Measurements from ENCODE around the gene API5. TPM values are rescaled to one million over a fixed set of nuclear protein-coding genes. Genes with fewer than 3 reads are reported as not detected.

API5 gene
- total RNA-seq, 1 experiment from 2014 or later: 122 TPM

GRCh38 chr11:43356336-43356735 lies 44.5 kb downstream of the API5 start:
- BruUV-seq (replicated peaks): no TSS peak

GRCh38 chr11:43358279-43358800 lies 46.5 kb downstream of the API5 start:
- no peak for DNase-seq (ENCODE audit: low read depth, low spot score)
- peaks cover 45% of the 10 kb centered on the region for H3K79me2 ChIP-seq (ENCODE audit: insufficient read depth, low read length)
- CTCF ChIA-PET: interaction anchor here (0.9 to 1.5 kb wide), 5 partner anchors 45 to 215 kb away, joined by 3 to 6 read pairs (median 3); partner anchors contain the start of gene API5
- no peaks in the 10 kb centered on the region for H3K36me3 ChIP-seq (ENCODE audit: control insufficient read depth in 1 of 2, insufficient read depth in 2 of 2, low read length in 2 of 2)
- peak overlapping the region; percentile 90 for H3K9ac ChIP-seq (ENCODE audit: low read length)
- TF ChIP-seq MAX (IDR thresholded peaks at IDR 0.05) (no peak), POLR2A (IDR thresholded peaks at IDR 0.05; ENCODE audit: borderline replicate concordance, extremely low read depth, insufficient read depth, insufficient read length) (peak; percentile 75)
- H4K20me1 ChIP-seq (ENCODE audit: insufficient read depth): no peaks in the 10 kb centered on the region
- peak overlapping the region; percentile 87 to 97 for H3K4me3 ChIP-seq (replicated peaks in 1 of 2; ENCODE audit: low read depth in 1 of 2, low read length in 2 of 2)
- no peaks in the 10 kb centered on the region for H3K9me3 ChIP-seq (ENCODE audit: control insufficient read depth in 1 of 2, insufficient read depth in 1 of 2, low read depth in 1 of 2, low read length in 2 of 2)
- H3K27me3 ChIP-seq (ENCODE audit: insufficient read depth, low read length): no peaks in the 10 kb centered on the region
- intact Hi-C loops (cut with micrococcal nuclease): loop anchor here (1.0 kb wide), 1 partner anchor 47 kb away; the partner anchor contains the start of gene API5
- BruUV-seq (replicated peaks): TSS peak; percentile 93
- POLR2A ChIA-PET: interaction anchor here (0.6 to 1.5 kb wide), 4 partner anchors 9 to 47 kb away, joined by 3 to 5 read pairs (median 4); partner anchors contain the start of gene API5
- H3K27ac ChIP-seq (ENCODE audit: low read depth, low read length): peak overlapping the region; percentile 86
- ATAC-seq: no peak
- H3K4me2 ChIP-seq (ENCODE audit: low read length): peak overlapping the region; percentile 92
- RAD21 ChIA-PET (ENCODE audit: low non-redundant PET in 1 of 2, low total read pairs in 2 of 2, uncharacterized antibody in 2 of 2, unreplicated experiment in 2 of 2): interaction anchor here in 1 of 2 experiments (1.3 kb wide), 1 partner anchor 47 kb away, joined by 4 read pairs; the partner anchor contains the start of gene API5
- peak overlapping the region; percentile 88 for H2AFZ ChIP-seq (ENCODE audit: low read depth, low read length, poor library complexity, severe bottlenecking)
- no peaks in the 10 kb centered on the region for H3K9me2 ChIP-seq (ENCODE audit: insufficient read depth)
- H3K4me1 ChIP-seq (ENCODE audit: control insufficient read depth in 1 of 2, insufficient read depth in 2 of 2, low read length in 2 of 2): peaks cover 3 to 20% of the 10 kb centered on the region in 2 experiments; a peak in 3 of 4 replicates

More at GRCh38 chr11:43356336-43356735, 44.5 kb downstream of the API5 start:
- Histone ChIP-seq H3K4me1 (ENCODE audit: control insufficient read depth in 1 of 2, insufficient read depth in 2 of 2, low read length in 2 of 2) (peaks cover 3 to 20% of the 10 kb centered on the region in 2 experiments; a peak in 3 of 4 replicates), H3K79me2 (ENCODE audit: insufficient read depth, low read length) (peaks cover 25% of the 10 kb centered on the region), H3K9ac (ENCODE audit: low read length) (no peak overlapping the region), H4K20me1 (ENCODE audit: insufficient read depth) (no peaks in the 10 kb centered on the region), H3K4me3 (replicated peaks in 1 of 2; ENCODE audit: low read depth in 1 of 2, low read length in 2 of 2) (no peak overlapping the region), H2AFZ (ENCODE audit: low read depth, low read length, poor library complexity, severe bottlenecking) (no peak overlapping the region), H3K9me3 (ENCODE audit: control insufficient read depth in 1 of 2, insufficient read depth in 1 of 2, low read depth in 1 of 2, low read length in 2 of 2) (no peaks in the 10 kb centered on the region), H3K9me2 (ENCODE audit: insufficient read depth) (no peaks in the 10 kb centered on the region), H3K27ac (ENCODE audit: low read depth, low read length) (no peak overlapping the region), H3K27me3 (ENCODE audit: insufficient read depth, low read length) (no peaks in the 10 kb centered on the region), H3K4me2 (ENCODE audit: low read length) (no peak overlapping the region), H3K36me3 (ENCODE audit: control insufficient read depth in 1 of 2, insufficient read depth in 2 of 2, low read length in 2 of 2) (no peaks in the 10 kb centered on the region)
- no peak for DNase-seq (ENCODE audit: low read depth, low spot score)
- RAD21 ChIA-PET (ENCODE audit: low non-redundant PET in 1 of 2, low total read pairs in 2 of 2, uncharacterized antibody in 2 of 2, unreplicated experiment in 2 of 2): interaction anchor here in 1 of 2 experiments (0.6 kb wide), 1 partner anchor 112 kb away, joined by 3 read pairs; no protein-coding TSS in a partner anchor
- TF ChIP-seq CBX3 (IDR thresholded peaks at IDR 0.05; ENCODE audit: low read depth) (no peak), YY1 (IDR thresholded peaks at IDR 0.05; ENCODE audit: extremely low read depth, insufficient replicate concordance, low read depth, low read length) (no peak), JUND (IDR thresholded peaks at IDR 0.05) (no peak), MAX (IDR thresholded peaks at IDR 0.05) (no peak)
- POLR2A ChIA-PET: no interaction called here
- ATAC-seq: no peak
- intact Hi-C loops (cut with micrococcal nuclease): no loop called here
- CTCF ChIA-PET: interaction anchor here (1.1 kb wide), 1 partner anchor 45 kb away, joined by 3 read pairs; the partner anchor contains the start of gene API5
